HG03139 (cell line): ENCODE data around the gene POLQ.
"Not testable (repeated sequence)": the region's sequence is repeated elsewhere in the genome, so short reads cannot be mapped to it uniquely, and the experiment has no call there.

Experiments
- ATAC-seq: cut with Tn5 transposase; IDR thresholded peaks from one replicate; pipeline ENCODE4 v1.9.1; 2021; ENCODE audit not compliant: unreplicated experiment

The POLQ gene

DNA sequence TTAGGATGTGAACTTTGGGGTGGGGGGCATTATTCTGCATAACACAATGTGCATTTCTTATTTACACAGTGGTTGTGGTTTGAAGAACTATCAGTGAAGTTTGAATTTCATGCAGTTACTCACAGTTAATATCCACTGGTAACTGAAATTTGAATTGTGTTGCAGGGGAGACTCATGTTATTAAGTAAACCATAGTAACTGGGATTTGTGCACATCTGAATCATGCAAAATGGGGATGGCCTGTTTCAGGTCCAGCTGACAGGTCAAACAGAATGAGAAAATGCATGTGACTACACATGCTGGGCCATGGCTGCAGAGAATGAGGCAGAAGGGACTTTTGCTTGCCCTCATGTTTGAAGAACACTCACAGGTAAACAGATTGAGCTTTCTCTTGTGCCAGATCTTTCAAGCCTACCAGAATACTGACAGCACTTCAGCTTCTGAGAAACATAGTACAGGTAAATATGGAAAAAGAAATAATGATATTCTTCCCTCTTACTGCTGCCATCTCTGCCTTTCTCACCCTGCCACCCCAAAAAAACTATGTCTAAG, 115.0 kb downstream of the POLQ start:
- no peak for ATAC-seq

DNA sequence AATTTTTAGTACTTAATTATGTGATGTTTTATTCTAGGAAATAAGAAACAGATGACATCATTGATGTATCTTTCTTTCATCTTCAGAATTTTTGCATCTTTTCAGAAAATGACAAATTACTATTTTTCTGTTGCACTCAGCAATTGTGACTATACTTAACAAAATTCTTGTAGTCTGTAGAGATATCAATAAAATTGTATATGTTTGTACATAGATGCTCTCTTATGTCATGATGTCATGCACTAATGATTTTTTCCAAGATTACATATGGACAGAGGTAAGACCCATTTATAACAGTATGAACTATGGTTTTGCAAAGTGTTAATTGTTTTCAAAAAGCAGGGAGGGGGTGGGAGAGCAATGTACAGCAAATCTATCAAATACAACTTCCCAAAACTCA, 121.2 kb downstream of the POLQ start:
- ATAC-seq = no peak

DNA sequence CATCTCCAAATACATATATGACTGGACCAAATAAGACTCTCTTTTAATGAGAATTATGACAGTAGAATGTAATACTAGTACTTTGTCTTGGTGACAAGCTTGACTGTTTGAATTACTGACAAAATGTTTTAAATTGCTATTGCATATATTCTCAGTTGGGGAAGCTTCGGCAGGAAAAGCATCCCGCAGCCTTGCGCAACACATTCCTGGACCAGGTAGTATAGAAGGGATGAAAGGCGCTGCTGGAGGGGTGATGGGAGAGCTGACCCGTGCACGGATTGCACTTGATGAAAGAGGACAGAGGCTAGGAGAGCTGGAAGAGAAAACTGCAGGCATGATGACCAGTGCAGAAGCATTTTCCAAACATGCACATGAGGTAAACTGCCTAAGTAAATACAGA, 127.6 kb downstream of the POLQ start:
- ATAC-seq = no peak

DNA sequence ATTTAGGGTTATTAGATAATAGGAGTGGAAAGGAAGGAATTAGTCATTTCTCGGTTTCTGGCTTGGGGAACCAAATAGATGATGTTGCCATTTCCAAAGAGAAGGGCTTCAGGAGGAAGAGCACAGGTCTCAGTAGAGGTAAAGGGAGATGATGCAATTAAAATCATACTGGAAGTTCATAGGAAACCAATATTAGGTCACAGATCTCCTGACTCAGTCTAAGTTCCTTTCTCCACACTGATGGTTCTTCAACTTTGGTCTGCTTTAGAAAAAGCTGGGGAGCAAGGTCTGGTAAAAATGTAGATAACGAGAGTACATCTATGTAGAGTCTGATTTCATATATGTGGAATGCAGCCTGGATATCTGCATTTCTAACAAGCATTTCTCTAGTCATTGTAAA, 130.9 kb downstream of the POLQ start:
- no peak for ATAC-seq

DNA sequence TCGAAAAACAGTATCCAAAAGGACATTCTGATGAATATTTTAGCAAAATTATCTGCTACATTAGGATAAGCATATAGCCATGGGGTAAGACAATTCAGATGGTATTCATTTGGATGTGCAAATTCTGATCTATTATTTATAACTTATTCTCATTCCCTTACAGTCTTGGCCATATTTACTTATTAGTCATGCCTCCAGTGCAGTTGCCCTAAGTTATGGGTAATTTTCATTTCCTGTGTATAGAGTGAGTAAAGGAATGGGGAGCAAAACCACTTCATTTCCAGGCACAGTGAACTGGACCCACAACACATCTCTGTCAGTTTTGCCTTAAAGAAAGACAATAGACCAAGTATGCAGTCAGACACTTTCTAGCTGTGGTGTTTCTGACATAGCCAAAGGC, 134.3 kb downstream of the POLQ start:
- ATAC-seq = no peak

DNA sequence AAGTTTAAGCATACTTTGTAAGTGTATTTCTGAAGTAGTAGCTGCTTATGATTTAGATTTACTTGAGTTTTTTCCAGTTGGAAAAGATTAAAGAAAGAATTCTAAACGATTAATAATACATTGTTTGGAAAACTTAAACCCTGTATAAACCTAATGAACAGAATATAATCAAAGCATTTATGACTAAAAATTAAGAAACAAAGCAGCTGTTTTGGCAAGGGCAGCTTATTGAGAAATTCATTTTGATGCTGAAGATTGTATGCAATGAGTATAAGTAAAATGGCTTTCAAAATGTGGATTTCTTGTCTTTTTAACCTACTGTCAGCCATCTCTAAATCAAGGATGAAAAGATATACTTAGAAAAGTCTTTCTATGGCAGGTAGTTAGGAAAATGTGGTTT, 140.2 kb downstream of the POLQ start:
- no peak for ATAC-seq

DNA sequence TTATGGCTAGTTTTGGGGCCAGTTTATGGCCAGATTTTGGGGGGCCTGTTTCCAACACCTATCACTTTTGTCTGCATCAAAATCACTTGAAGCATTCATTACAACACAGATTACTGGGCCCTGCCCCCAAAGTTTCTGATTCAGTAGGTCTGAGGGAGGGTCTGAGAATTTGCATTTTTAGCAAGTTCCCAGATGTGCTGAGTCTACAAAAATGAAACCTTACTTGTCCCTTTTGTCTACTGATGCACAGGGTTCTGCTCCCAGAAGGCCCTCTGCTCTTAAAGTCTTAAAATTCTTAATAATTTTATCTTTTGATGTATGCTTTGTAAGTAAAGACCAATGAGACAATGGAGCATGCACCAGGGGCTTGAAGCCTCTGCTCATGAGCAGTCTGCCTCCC, 146.0 kb downstream of the POLQ start:
- no peak for ATAC-seq

DNA sequence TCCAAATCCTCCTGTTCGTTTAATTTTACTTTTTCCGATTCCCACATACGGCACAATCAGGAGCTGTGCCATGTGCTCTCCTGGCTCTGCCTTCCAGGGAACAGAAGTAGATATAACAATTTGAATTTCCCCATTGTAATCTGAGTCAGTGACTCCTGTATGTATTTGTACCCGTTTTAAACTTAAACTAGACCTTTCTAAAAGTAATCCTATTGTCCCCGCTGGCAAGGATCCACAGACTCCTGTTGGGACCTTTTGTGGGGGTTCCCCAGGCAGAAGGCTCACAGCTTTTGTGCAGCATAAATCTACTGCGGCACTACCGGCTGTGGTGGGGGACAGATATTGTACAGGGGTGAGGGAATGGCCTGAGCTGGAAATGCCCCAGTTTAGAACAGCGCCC, 147.7 kb downstream of the POLQ start:
- not testable (repeated sequence) for ATAC-seq

DNA sequence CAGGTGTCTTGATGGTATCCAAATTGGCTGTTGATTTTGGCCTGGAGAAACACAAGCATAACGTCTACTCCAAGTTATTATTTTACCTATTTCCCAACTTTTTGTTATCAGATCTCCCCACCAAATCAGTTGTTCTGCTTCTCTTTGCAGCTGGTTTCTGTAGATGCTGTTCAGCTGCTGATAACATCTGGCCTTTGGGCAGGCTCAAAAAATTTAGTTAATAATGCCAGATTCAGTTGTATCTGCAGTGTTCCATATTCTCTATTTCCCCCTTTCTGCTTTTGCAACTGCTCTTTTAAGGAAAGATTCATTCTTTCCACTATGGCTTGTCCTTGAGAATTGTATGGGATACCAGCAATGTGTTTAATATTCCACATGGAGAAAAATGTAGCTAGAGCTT, 149.8 kb downstream of the POLQ start:
- ATAC-seq = not testable (repeated sequence)

DNA sequence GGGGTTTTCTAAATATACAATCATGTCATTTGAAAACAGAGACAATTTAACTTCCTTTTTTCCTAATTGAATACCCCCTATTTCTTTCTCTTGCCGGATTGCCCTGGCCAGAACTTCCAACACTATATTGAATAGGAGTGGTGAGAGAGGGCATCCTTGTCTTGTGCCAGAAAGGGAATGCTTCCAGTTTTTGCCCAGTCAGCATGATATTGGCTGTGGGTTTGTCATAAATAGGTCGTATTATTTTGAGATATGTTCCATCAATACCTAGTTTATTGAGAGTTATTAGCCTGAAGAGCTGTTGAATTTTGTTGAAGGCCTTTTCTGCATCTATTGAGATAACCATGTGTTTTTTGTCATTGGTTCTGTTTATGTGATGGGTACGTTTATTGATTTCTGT, 157.5 kb downstream of the POLQ start:
- not testable (repeated sequence) for ATAC-seq
